Upper lobe of right lung (tissue), 1 donor: ENCODE data around the gene PTPRN2. TPM values are rescaled to one million over a fixed set of nuclear protein-coding genes. Genes with fewer than 3 reads are reported as not detected.

ENCODE experiments used
- ATAC-seq: fragments of 200-7000 bp; cut with Tn5 transposase; one replicate; pipeline ENCODE4 v1.9.1; 2020; ENCODE audit warnings: mild to moderate bottlenecking, moderate library complexity
- DNase-seq: peaks from one replicate; pipeline ENCODE4 v3.0.0-alpha.2; 2020
- H3K27ac ChIP-seq: fragments of 200-600 bp; one replicate; pipeline ENCODE4 v1.8.0; 2022
- H3K27me3 ChIP-seq: fragments of 200-600 bp; one replicate; pipeline ENCODE4 v1.8.0; 2022; ENCODE audit warnings: mild to moderate bottlenecking
- H3K36me3 ChIP-seq: fragments of 200-600 bp; one replicate; pipeline ENCODE4 v1.8.0; 2022
- H3K4me1 ChIP-seq: fragments of 200-600 bp; one replicate; pipeline ENCODE4 v1.8.0; 2022
- H3K4me3 ChIP-seq: fragments of 200-600 bp; one replicate; pipeline ENCODE4 v1.8.0; 2022; ENCODE audit warnings: mild to moderate bottlenecking
- H3K9me3 ChIP-seq: fragments of 200-600 bp; one replicate; pipeline ENCODE4 v1.8.0; 2022
- intact Hi-C: fragments of 100-400 bp; cut with DNase I; formaldehyde crosslinking; loops from one replicate; pipeline ENCODE4 v1.11.0; 2022
- total RNA-seq: library from RNA; stranded (reverse); fragmentation: NEBNext Ultra II Directional; extraction: Animal tissue kit (Norgen Biotek cat#: 25700); gene quantifications from one replicate; pipeline ENCODE4 v1.2.1, GENCODE V29; 2021
- TF ChIP-seq, protein P1 (sequence below): fragments of 200-600 bp; IDR thresholded peaks from one replicate; pipeline ENCODE4 v1.8.0; 2022; ENCODE audit warnings: antibody characterized with exemption
- donor health status: DM: no; HTN: yes; CAD: no; lungs with severe emphysema.

Gene PTPRN2
- total RNA-seq, 1 donor from 2014 or later: 4.9 TPM

DNA sequence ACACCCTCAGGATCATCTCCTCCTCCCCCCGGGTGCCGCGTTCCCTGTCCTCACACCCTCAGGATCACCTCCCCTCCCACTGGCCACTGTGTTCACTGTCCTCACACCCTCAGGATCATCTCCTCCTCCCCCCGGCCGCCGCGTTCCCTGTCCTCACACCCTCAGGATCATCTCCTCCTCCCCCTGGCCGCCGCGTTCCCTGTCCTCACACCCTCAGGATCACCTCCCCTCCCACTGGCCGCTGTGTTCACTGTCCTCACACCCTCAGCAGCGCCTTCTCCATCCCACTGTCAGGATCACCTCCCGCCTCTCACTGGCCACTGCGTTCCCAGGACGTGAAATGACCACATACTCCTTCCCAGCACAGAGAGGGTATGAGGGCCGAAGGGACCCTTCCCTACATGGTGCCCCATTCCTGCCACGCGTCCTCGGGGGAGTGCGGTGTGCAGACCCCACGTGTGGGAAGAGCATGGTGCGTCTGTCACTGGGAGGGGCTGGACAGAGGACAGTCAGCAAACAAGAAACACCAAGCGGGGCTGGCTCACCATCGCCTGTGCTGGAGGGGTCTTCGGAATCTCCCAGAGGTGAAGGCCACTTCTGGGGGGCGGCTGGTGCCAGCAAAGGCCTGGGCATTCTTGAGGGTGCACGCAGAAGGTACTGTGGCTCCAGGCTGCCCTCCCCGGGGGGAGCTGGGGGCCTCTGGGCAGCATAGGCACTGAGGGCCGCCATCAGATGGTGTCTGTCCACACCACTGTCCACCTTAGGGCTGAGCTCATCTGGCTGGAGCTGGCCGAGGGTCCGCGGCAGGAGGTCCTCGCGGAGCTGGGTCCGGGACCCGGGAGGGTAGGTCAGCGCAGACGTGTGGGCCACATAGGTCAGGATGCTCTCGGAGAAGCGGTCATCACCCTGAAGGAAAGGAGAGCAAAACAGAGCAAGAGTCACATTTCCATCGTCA is 421.0 kb downstream of the PTPRN2 start:
- H3K4me3 ChIP-seq: no peak overlapping the region
- DNase-seq: no peak
- TF ChIP-seq, protein P1, sequence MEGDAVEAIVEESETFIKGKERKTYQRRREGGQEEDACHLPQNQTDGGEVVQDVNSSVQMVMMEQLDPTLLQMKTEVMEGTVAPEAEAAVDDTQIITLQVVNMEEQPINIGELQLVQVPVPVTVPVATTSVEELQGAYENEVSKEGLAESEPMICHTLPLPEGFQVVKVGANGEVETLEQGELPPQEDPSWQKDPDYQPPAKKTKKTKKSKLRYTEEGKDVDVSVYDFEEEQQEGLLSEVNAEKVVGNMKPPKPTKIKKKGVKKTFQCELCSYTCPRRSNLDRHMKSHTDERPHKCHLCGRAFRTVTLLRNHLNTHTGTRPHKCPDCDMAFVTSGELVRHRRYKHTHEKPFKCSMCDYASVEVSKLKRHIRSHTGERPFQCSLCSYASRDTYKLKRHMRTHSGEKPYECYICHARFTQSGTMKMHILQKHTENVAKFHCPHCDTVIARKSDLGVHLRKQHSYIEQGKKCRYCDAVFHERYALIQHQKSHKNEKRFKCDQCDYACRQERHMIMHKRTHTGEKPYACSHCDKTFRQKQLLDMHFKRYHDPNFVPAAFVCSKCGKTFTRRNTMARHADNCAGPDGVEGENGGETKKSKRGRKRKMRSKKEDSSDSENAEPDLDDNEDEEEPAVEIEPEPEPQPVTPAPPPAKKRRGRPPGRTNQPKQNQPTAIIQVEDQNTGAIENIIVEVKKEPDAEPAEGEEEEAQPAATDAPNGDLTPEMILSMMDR: no peak
- no peak for ATAC-seq
- H3K4me1 ChIP-seq: no peaks in the 10 kb centered on the region
- H3K9me3 ChIP-seq: no peaks in the 10 kb centered on the region
- H3K27ac ChIP-seq: no peak overlapping the region
- intact Hi-C loops: no loop called here
- no peaks in the 10 kb centered on the region for H3K36me3 ChIP-seq
- H3K27me3 ChIP-seq: no peaks in the 10 kb centered on the region

DNA sequence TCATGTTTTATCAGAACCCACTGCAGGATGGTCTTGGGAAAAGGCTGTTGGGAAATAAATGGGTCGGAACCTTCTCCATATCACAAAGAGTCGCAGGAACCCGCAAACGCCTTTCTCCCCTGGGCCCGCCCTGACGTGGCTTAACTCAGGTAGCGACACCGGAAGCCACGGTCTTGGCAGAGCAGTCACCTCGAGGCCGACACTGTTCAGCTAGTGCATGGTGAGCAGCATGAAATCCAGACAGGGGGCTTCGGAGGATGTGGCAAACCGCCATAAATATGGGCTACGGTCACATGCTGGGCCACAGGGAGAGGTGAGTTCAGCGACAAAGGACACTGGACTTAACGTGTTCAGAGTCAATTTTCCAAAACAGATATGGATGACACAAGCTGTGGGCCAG is 421.9 kb downstream of the PTPRN2 start:
- Histone ChIP-seq H3K4me1 (no peaks in the 10 kb centered on the region), H3K27ac (no peak overlapping the region), H3K36me3 (no peaks in the 10 kb centered on the region), H3K4me3 (no peak overlapping the region), H3K9me3 (no peaks in the 10 kb centered on the region), H3K27me3 (no peaks in the 10 kb centered on the region)
- ATAC-seq: no peak
- no peak for DNase-seq
- intact Hi-C loops: no loop called here
- TF ChIP-seq, protein P1: no peak

DNA sequence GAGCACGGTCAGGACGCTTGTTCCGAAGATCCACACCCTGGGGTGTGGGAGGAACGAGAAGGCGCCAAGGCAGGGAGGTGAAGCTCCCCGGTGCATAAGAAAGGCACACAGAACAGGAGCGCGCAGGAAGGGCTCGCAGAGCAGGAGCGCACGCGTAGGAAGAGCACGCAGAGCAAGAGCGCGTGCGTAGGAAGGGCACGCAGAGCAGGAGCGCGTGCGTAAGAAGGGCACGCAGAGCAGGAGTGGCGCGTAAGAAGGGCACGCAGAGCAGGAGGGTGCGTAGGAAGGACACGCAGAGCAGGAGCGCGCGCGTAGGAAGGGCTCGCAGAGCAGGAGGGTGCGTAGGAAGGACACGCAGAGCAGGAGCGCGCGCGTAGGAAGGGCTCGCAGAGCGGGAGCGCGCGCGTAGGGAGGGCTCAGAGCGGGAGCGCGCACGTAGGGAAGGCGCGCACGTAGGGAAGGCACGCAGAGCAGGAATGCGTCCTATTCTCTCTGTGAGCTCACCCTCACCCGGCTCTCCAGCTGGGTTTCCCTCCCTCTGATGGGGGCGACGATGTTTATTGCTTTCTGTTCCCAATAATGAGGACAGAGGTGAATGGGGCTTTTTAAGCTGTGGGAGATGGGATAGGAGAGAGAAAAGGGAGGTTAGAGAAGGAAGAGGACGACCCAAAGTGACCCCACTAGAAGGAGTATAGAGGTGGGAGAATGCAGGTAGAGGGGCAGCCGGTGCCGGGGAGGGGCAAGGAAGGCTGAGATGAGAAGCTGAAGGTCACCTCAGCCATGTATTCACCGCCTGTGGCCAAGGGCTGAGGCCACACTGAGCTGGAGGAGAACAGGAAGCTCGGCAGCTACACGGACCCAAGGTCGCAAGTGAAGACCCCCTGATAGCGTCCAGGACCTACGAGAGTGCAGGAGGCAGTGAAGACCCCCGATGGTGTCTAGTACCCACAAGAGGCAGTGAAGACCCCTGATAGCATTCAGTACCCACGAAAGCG is 423.2 kb downstream of the PTPRN2 start:
- DNase-seq: no peak
- H3K4me1 ChIP-seq: no peaks in the 10 kb centered on the region
- no peaks in the 10 kb centered on the region for H3K9me3 ChIP-seq
- no peaks in the 10 kb centered on the region for H3K27me3 ChIP-seq
- H3K36me3 ChIP-seq: no peaks in the 10 kb centered on the region
- peak; percentile 48 for ATAC-seq
- TF ChIP-seq, protein P1: no peak
- intact Hi-C loops: no loop called here
- no peak overlapping the region for H3K27ac ChIP-seq
- H3K4me3 ChIP-seq: no peak overlapping the region

DNA sequence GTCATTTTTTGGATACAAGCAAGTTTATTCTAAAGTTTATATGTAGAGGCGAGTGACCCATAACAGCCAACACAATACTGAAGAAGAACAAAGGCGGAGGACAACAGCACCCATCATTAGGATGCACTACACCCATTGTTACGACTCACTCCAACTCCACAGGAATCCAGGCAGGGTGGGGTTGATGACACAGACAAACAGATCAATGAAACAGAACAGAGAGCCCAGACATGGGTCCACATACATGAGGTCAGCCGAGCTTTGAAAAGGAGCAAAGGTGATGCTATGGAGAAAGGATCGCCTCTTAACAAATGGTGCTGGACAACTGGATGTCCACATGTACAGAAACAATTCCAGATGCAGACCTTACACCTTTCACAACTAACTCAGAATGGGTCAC is 426.4 kb downstream of the PTPRN2 start:
- H3K27ac ChIP-seq: no peak overlapping the region
- no peak overlapping the region for H3K4me3 ChIP-seq
- no peaks in the 10 kb centered on the region for H3K4me1 ChIP-seq
- H3K27me3 ChIP-seq: no peaks in the 10 kb centered on the region
- DNase-seq (no peak), ATAC-seq (no peak)
- intact Hi-C loops: no loop called here
- no peaks in the 10 kb centered on the region for H3K36me3 ChIP-seq
- no peaks in the 10 kb centered on the region for H3K9me3 ChIP-seq
- TF ChIP-seq, protein P1: no peak

DNA sequence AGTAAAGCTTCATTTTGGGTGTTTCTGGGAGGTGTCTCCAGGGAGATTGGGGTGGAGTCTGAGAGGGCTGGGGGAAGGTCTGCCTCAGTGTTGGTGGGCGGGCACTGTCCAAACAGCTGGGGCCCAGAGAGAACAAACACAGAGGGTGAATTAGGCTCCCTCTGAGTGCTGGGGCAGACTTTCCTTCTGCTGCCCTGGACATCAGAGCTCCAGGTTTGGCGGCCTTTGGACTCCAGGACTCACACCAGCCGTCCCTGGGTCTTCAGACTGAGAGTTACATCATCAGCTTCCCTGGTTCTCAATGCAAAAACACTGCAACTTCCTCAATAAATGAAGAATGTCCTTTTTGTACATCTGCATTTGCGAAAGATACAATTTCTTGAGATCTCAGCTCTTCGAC is 427.4 kb downstream of the PTPRN2 start:
- no peak for DNase-seq
- no peak overlapping the region for H3K4me3 ChIP-seq
- intact Hi-C loops: no loop called here
- TF ChIP-seq, protein P1: no peak
- no peak overlapping the region for H3K27ac ChIP-seq
- no peak for ATAC-seq
- no peaks in the 10 kb centered on the region for H3K36me3 ChIP-seq
- H3K4me1 ChIP-seq: no peaks in the 10 kb centered on the region
- no peaks in the 10 kb centered on the region for H3K9me3 ChIP-seq
- no peaks in the 10 kb centered on the region for H3K27me3 ChIP-seq
